ENCODE measurements around the gene ZNF536. TPM values are rescaled to one million over a fixed set of nuclear protein-coding genes. Genes with fewer than 3 reads are reported as not detected.

The ZNF536 gene
- total and polyA plus RNA-seq, 7 experiments from 2014 or later, result not detected

- ATAC-seq (no peak), DNase-seq (no peak)
- ChIA-PET CTCF (no interaction called here), POLR2A (no interaction called here)
- Mint-ChIP-seq H3K36me3 (no peaks in the 10 kb centered on the region), H3K27ac (no peak overlapping the region), H3K4me1 (no peaks in the 10 kb centered on the region), H3K4me3 (no peak overlapping the region), H3K27me3 (peaks cover 0 to 27% (median 15%) of the 10 kb centered on the region in 5 donors), H3K9me3 (peaks cover 0 to 3% (median 0%) of the 10 kb centered on the region in 11 donors)
- Histone ChIP-seq H3K27me3 (ENCODE audit: control insufficient read depth in 2 of 2, insufficient read depth in 2 of 2, low read length in 2 of 2) (no peaks in the 10 kb centered on the region), H3K4me3 (ENCODE audit: low read length) (no peak overlapping the region), H3K36me3 (ENCODE audit: control insufficient read depth in 2 of 3, insufficient read depth in 3 of 3, low read length in 3 of 3) (no peaks in the 10 kb centered on the region), H3K9me3 (ENCODE audit: control insufficient read depth in 2 of 3, low read length in 3 of 3) (no peaks in the 10 kb centered on the region), H3K4me1 (ENCODE audit: control insufficient read depth in 2 of 2, insufficient read depth in 2 of 2, low read length in 2 of 2) (no peaks in the 10 kb centered on the region), H3K27ac (ENCODE audit: low read depth, low read length) (no peak overlapping the region)
- intact Hi-C loops (cut with micrococcal nuclease), result no loop called here
These were observed 224.7 kb downstream of the ZNF536 start for GRCh38 chr19:30596813-30597399.

- no peak for DNase-seq
- H3K9me3 Mint-ChIP-seq, result peaks cover 0 to 2% (median 0%) of the 10 kb centered on the region in 11 donors
- no peaks in the 10 kb centered on the region for H3K4me1 ChIP-seq (ENCODE audit: control insufficient read depth in 2 of 2, insufficient read depth in 2 of 2, low read length in 2 of 2)
These were observed 226.5 kb downstream of the ZNF536 start for GRCh38 chr19:30598688-30599087.

GRCh38 chr19:30602661-30603350 lies 230.6 kb downstream of the ZNF536 start:
- Histone ChIP-seq H3K9me3 (ENCODE audit: control insufficient read depth in 2 of 3, low read length in 3 of 3) (no peaks in the 10 kb centered on the region), H3K4me3 (ENCODE audit: low read length) (no peak overlapping the region), H3K27ac (ENCODE audit: low read depth, low read length) (no peak overlapping the region), H3K27me3 (ENCODE audit: control insufficient read depth in 2 of 2, insufficient read depth in 2 of 2, low read length in 2 of 2) (no peaks in the 10 kb centered on the region), H3K36me3 (ENCODE audit: control insufficient read depth in 2 of 3, insufficient read depth in 3 of 3, low read length in 3 of 3) (no peaks in the 10 kb centered on the region), H3K4me1 (ENCODE audit: control insufficient read depth in 2 of 2, insufficient read depth in 2 of 2, low read length in 2 of 2) (no peaks in the 10 kb centered on the region)
- CTCF ChIA-PET, result no interaction called here
- no peak overlapping the region for H3K4me3 Mint-ChIP-seq
- DNase-seq (no peak), ATAC-seq (no peak)
- POLR2A ChIA-PET, result no interaction called here
- H3K27ac Mint-ChIP-seq, result no peak overlapping the region
- no peaks in the 10 kb centered on the region for H3K36me3 Mint-ChIP-seq
- H3K27me3 Mint-ChIP-seq, result peaks cover 0 to 28% (median 8%) of the 10 kb centered on the region in 5 donors
- H3K4me1 Mint-ChIP-seq, result no peaks in the 10 kb centered on the region
- intact Hi-C loops (cut with micrococcal nuclease), result no loop called here
- H3K9me3 Mint-ChIP-seq, result peaks cover 0 to 2% (median 0%) of the 10 kb centered on the region in 11 donors

More at GRCh38 chr19:30598688-30599087, 226.5 kb downstream of the ZNF536 start:
- Mint-ChIP-seq H3K27me3 (peaks cover 0 to 35% (median 15%) of the 10 kb centered on the region in 5 donors), H3K4me1 (no peaks in the 10 kb centered on the region), H3K36me3 (no peaks in the 10 kb centered on the region), H3K4me3 (no peak overlapping the region), H3K27ac (no peak overlapping the region)
- H3K27me3 ChIP-seq (ENCODE audit: control insufficient read depth in 2 of 2, insufficient read depth in 2 of 2, low read length in 2 of 2), result no peaks in the 10 kb centered on the region
- no peak overlapping the region for H3K4me3 ChIP-seq (ENCODE audit: low read length)
- H3K9me3 ChIP-seq (ENCODE audit: control insufficient read depth in 2 of 3, low read length in 3 of 3), result no peaks in the 10 kb centered on the region
- H3K27ac ChIP-seq (ENCODE audit: low read depth, low read length), result no peak overlapping the region
- intact Hi-C loops (cut with micrococcal nuclease), result no loop called here
- no peak for ATAC-seq
- CTCF ChIA-PET, result no interaction called here
- POLR2A ChIA-PET, result no interaction called here
- no peaks in the 10 kb centered on the region for H3K36me3 ChIP-seq (ENCODE audit: control insufficient read depth in 2 of 3, insufficient read depth in 3 of 3, low read length in 3 of 3)

GRCh38 chr19:30604657-30605056 lies 232.5 kb downstream of the ZNF536 start:
- Histone ChIP-seq H3K27ac (ENCODE audit: low read depth, low read length) (no peak overlapping the region), H3K36me3 (ENCODE audit: control insufficient read depth in 2 of 3, insufficient read depth in 3 of 3, low read length in 3 of 3) (no peaks in the 10 kb centered on the region), H3K4me3 (ENCODE audit: low read length) (no peak overlapping the region), H3K4me1 (ENCODE audit: control insufficient read depth in 2 of 2, insufficient read depth in 2 of 2, low read length in 2 of 2) (no peaks in the 10 kb centered on the region), H3K9me3 (ENCODE audit: control insufficient read depth in 2 of 3, low read length in 3 of 3) (no peaks in the 10 kb centered on the region), H3K27me3 (ENCODE audit: control insufficient read depth in 2 of 2, insufficient read depth in 2 of 2, low read length in 2 of 2) (no peaks in the 10 kb centered on the region)
- ATAC-seq, result no peak
- Mint-ChIP-seq H3K36me3 (no peaks in the 10 kb centered on the region), H3K27me3 (peaks cover 0 to 26% (median 4%) of the 10 kb centered on the region in 5 donors), H3K27ac (no peak overlapping the region), H3K4me3 (no peak overlapping the region), H3K4me1 (no peaks in the 10 kb centered on the region), H3K9me3 (peaks cover 0 to 2% (median 0%) of the 10 kb centered on the region in 11 donors)
- ChIA-PET CTCF (interaction anchor here (0.5 kb wide), 1 partner anchor 12 kb away, joined by 5 read pairs; no protein-coding TSS in a partner anchor), POLR2A (no interaction called here)
- no peak for DNase-seq
- intact Hi-C loops (cut with micrococcal nuclease), result no loop called here

GRCh38 chr19:30605333-30605732 lies 233.1 kb downstream of the ZNF536 start:
- Histone ChIP-seq H3K36me3 (ENCODE audit: control insufficient read depth in 2 of 3, insufficient read depth in 3 of 3, low read length in 3 of 3) (no peaks in the 10 kb centered on the region), H3K4me3 (ENCODE audit: low read length) (no peak overlapping the region), H3K9me3 (ENCODE audit: control insufficient read depth in 2 of 3, low read length in 3 of 3) (no peaks in the 10 kb centered on the region), H3K4me1 (ENCODE audit: control insufficient read depth in 2 of 2, insufficient read depth in 2 of 2, low read length in 2 of 2) (no peaks in the 10 kb centered on the region), H3K27me3 (ENCODE audit: control insufficient read depth in 2 of 2, insufficient read depth in 2 of 2, low read length in 2 of 2) (no peaks in the 10 kb centered on the region), H3K27ac (ENCODE audit: low read depth, low read length) (no peak overlapping the region)
- H3K27me3 Mint-ChIP-seq, result peaks cover 0 to 23% (median 0%) of the 10 kb centered on the region in 5 donors
- H3K9me3 Mint-ChIP-seq, result peaks cover 0 to 3% (median 0%) of the 10 kb centered on the region in 11 donors
- H3K36me3 Mint-ChIP-seq, result no peaks in the 10 kb centered on the region
- POLR2A ChIA-PET, result no interaction called here
- intact Hi-C loops (cut with micrococcal nuclease), result no loop called here
- H3K27ac Mint-ChIP-seq, result no peak overlapping the region
- DNase-seq (no peak), ATAC-seq (no peak)
- H3K4me3 Mint-ChIP-seq, result no peak overlapping the region
- no peaks in the 10 kb centered on the region for H3K4me1 Mint-ChIP-seq
- CTCF ChIA-PET, result no interaction called here

- peaks cover 0 to 3% (median 2%) of the 10 kb centered on the region in 11 donors for H3K9me3 Mint-ChIP-seq
- POLR2A ChIA-PET, result no interaction called here
- H3K4me1 ChIP-seq (ENCODE audit: control insufficient read depth in 2 of 2, insufficient read depth in 2 of 2, low read length in 2 of 2), result no peaks in the 10 kb centered on the region
- H3K9me3 ChIP-seq (ENCODE audit: control insufficient read depth in 2 of 3, low read length in 3 of 3), result no peaks in the 10 kb centered on the region
- no peak overlapping the region for H3K4me3 ChIP-seq (ENCODE audit: low read length)
- H3K27ac ChIP-seq (ENCODE audit: low read depth, low read length), result no peak overlapping the region
- H3K27me3 ChIP-seq (ENCODE audit: control insufficient read depth in 2 of 2, insufficient read depth in 2 of 2, low read length in 2 of 2), result no peaks in the 10 kb centered on the region
- no peaks in the 10 kb centered on the region for H3K36me3 ChIP-seq (ENCODE audit: control insufficient read depth in 2 of 3, insufficient read depth in 3 of 3, low read length in 3 of 3)
- peaks cover 0 to 13% (median 0%) of the 10 kb centered on the region in 5 donors for H3K27me3 Mint-ChIP-seq
- H3K4me3 Mint-ChIP-seq, result no peak overlapping the region
- no peaks in the 10 kb centered on the region for H3K4me1 Mint-ChIP-seq
- ATAC-seq, result no peak
- no peaks in the 10 kb centered on the region for H3K36me3 Mint-ChIP-seq
- no peak overlapping the region for H3K27ac Mint-ChIP-seq
- CTCF ChIA-PET, result no interaction called here
- intact Hi-C loops (cut with micrococcal nuclease), result no loop called here
- DNase-seq, result no peak
These were observed 234.2 kb downstream of the ZNF536 start for GRCh38 chr19:30606114-30607050.
